ENCODE results near the gene CYTH1.
A peak's percentile ranks its signal among the peaks of the same experiment; 100 is the strongest.

CYTH1 gene

GRCh38 chr17:78748730-78749317, 33.2 kb downstream of the CYTH1 start:
- H2AFZ ChIP-seq (ENCODE audit: low read depth) = no peak overlapping the region
- peaks cover 99% of the 10 kb centered on the region for H3K4me1 ChIP-seq (ENCODE audit: low read depth, poor library complexity, severe bottlenecking)
- no peak overlapping the region for H3K4me3 ChIP-seq (IDR thresholded peaks at IDR 0.05; ENCODE audit: insufficient read depth, low read depth, low read length)

DNA sequence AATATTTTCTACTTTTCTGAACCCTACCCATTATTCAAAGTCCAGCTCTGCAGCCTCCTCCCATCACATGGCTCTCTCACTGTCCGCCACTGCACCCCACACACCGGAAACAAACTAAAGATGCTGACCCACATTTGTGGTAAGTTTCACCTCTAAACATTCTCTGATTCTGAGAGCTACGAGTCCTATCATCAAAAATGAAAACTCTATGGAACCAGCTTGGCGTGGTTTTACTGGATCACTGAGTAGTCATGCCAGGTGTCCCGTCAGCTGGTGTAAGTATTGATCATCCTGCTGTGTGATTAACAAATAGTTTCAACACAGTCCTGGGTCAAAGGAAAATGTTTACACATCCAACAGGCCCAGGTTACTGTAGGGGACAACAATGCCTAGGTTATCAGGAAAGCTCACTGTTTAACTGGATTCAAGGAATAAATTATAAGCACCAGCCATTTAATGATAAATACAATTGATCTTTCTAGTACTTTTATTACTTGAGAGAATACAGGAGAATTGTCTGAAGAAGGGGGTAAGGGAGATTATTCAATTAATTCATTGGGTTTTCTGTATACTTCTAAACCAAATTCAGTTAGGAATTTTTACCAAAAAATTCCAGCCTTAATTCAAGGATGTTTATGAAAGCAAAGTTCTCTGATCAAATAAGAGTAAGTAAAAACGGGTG, 33.9 kb downstream of the CYTH1 start:
- no peaks in the 10 kb centered on the region for H3K27me3 ChIP-seq (ENCODE audit: insufficient read depth, low read depth)
- H2AFZ ChIP-seq (ENCODE audit: low read depth) = no peak overlapping the region
- no peaks in the 10 kb centered on the region for H3K36me3 ChIP-seq (ENCODE audit: insufficient read depth)
- no peak overlapping the region for H3K4me3 ChIP-seq (IDR thresholded peaks at IDR 0.05; ENCODE audit: insufficient read depth, low read depth, low read length)
- H3K27ac ChIP-seq = peak overlapping the region; percentile 86
- peak overlapping the region; percentile 47 for H3K9ac ChIP-seq
- peaks cover 100% of the 10 kb centered on the region for H3K4me1 ChIP-seq (ENCODE audit: low read depth, poor library complexity, severe bottlenecking)
- H3K79me2 ChIP-seq (ENCODE audit: insufficient read depth, low read depth) = peaks cover 98% of the 10 kb centered on the region
- H3K4me2 ChIP-seq = peak overlapping the region; percentile 87
- TF ChIP-seq CTCF (conservative IDR thresholded peaks at IDR 0.05; ENCODE audit: low read depth, low read length) = no peak
- H4K20me1 ChIP-seq (ENCODE audit: insufficient read depth) = no peaks in the 10 kb centered on the region

More at GRCh38 chr17:78748730-78749317, 33.2 kb downstream of the CYTH1 start:
- H3K4me2 ChIP-seq = peak overlapping the region; percentile 87
- H4K20me1 ChIP-seq (ENCODE audit: insufficient read depth) = no peaks in the 10 kb centered on the region
- H3K27me3 ChIP-seq (ENCODE audit: insufficient read depth, low read depth) = no peaks in the 10 kb centered on the region
- no peaks in the 10 kb centered on the region for H3K36me3 ChIP-seq (ENCODE audit: insufficient read depth)
- peak overlapping the region; percentile 47 for H3K9ac ChIP-seq
- H3K79me2 ChIP-seq (ENCODE audit: insufficient read depth, low read depth) = peaks cover 97% of the 10 kb centered on the region
- peak overlapping the region; percentile 86 for H3K27ac ChIP-seq
- no peak for TF ChIP-seq CTCF (conservative IDR thresholded peaks at IDR 0.05; ENCODE audit: low read depth, low read length)

GRCh38 chr17:78747488-78747887, 34.6 kb downstream of the CYTH1 start:
- Histone ChIP-seq H3K79me2 (ENCODE audit: insufficient read depth, low read depth) (peaks cover 98% of the 10 kb centered on the region), H3K9ac (peak overlapping the region; percentile 47; the same call in 1 of the 2 replicates), H3K4me3 (IDR thresholded peaks at IDR 0.05; ENCODE audit: insufficient read depth, low read depth, low read length) (no peak overlapping the region), H3K27ac (peak overlapping the region; percentile 86), H3K27me3 (ENCODE audit: insufficient read depth, low read depth) (no peaks in the 10 kb centered on the region), H4K20me1 (ENCODE audit: insufficient read depth) (no peaks in the 10 kb centered on the region), H3K36me3 (ENCODE audit: insufficient read depth) (no peaks in the 10 kb centered on the region), H2AFZ (ENCODE audit: low read depth) (no peak overlapping the region), H3K4me1 (ENCODE audit: low read depth, poor library complexity, severe bottlenecking) (peaks cover 100% of the 10 kb centered on the region), H3K4me2 (peak overlapping the region; percentile 87)
- TF ChIP-seq CTCF (conservative IDR thresholded peaks at IDR 0.05; ENCODE audit: low read depth, low read length) = no peak

GRCh38 chr17:78746949-78747269, 35.2 kb downstream of the CYTH1 start:
- H3K4me2 ChIP-seq = peak overlapping the region; percentile 87

More at GRCh38 chr17:78746949-78747269, 35.2 kb downstream of the CYTH1 start:
- no peak for TF ChIP-seq CTCF (conservative IDR thresholded peaks at IDR 0.05; ENCODE audit: low read depth, low read length)
- H3K4me1 ChIP-seq (ENCODE audit: low read depth, poor library complexity, severe bottlenecking) = peaks cover 100% of the 10 kb centered on the region
- no peak overlapping the region for H3K4me3 ChIP-seq (IDR thresholded peaks at IDR 0.05; ENCODE audit: insufficient read depth, low read depth, low read length)
- peak overlapping the region; percentile 86 for H3K27ac ChIP-seq
- H3K79me2 ChIP-seq (ENCODE audit: insufficient read depth, low read depth) = peaks cover 98% of the 10 kb centered on the region
- H4K20me1 ChIP-seq (ENCODE audit: insufficient read depth) = no peaks in the 10 kb centered on the region
- peak overlapping the region; percentile 47; the same call in 1 of the 2 replicates for H3K9ac ChIP-seq
- H3K36me3 ChIP-seq (ENCODE audit: insufficient read depth) = no peaks in the 10 kb centered on the region
- no peak overlapping the region for H2AFZ ChIP-seq (ENCODE audit: low read depth)
- H3K27me3 ChIP-seq (ENCODE audit: insufficient read depth, low read depth) = no peaks in the 10 kb centered on the region

All from KMS-11 (cell line).